Esophagus muscularis mucosa (tissue), 4 donors: Measurements from ENCODE around the gene CUL4A. TPM values are rescaled to one million over a fixed set of nuclear protein-coding genes. Genes with fewer than 3 reads are reported as not detected.
A peak's percentile ranks its signal among the peaks of the same experiment; 100 is the strongest.

Source experiments
- DNase-seq: peaks from one replicate; pipeline ENCODE4 v3.0.0-alpha.2; 2017; ENCODE audit errors: extremely low spot score
- H3K27ac ChIP-seq, 4 donors: fragments of 200-600 bp; sonication (generic); replicated peaks in 1 of 4; 1 replicate in 3 of 4; 2 replicates in 1 of 4; pipeline ENCODE4 v1.5.1; 2016 to 2019; ENCODE audit warnings: mild to moderate bottlenecking in 1 of 4
- H3K27me3 ChIP-seq, 4 donors: fragments of 200-600 bp; sonication (generic); one replicate each; pipeline versions ENCODE4 v1.5.1 to v1.6.0; 2016 to 2019
- H3K36me3 ChIP-seq, 4 donors: fragments of 200-600 bp; sonication (generic); one replicate each; pipeline ENCODE4 v1.5.1; 2016 to 2019
- H3K4me1 ChIP-seq, 4 donors: fragments of 200-600 bp; sonication (generic); one replicate each; pipeline ENCODE4 v1.5.1; 2016 to 2019
- H3K4me3 ChIP-seq, 4 donors: fragments of 200-600 bp; sonication (generic); 1 replicate in 2 of 4; 2 replicates in 2 of 4; pipeline ENCODE4 v1.5.1; 2016 to 2019; ENCODE audit warnings: mild to moderate bottlenecking in 4 of 4, moderate library complexity in 1 of 4
- H3K9me3 ChIP-seq, 4 donors: fragments of 200-600 bp; sonication (generic); 1 replicate in 3 of 4; 2 replicates in 1 of 4; pipeline ENCODE4 v1.5.1; 2016 to 2019
- EP300 ChIP-seq: sonication (generic); formaldehyde crosslinking; IDR thresholded peaks from one replicate; pipeline ENCODE4 v1.6.1; 2017; ENCODE audit warnings: antibody characterized with exemption
- POLR2A ChIP-seq: fragments of 450-650 bp; IDR thresholded peaks from one replicate; pipeline ENCODE4 v1.6.1; 2017; ENCODE audit warnings: antibody characterized with exemption, moderate library complexity, mild to moderate bottlenecking, low read depth
- POLR2AphosphoS5 ChIP-seq, 2 donors: sonication (generic); formaldehyde crosslinking; IDR thresholded peaks; one replicate each; pipeline ENCODE4 v1.6.1; 2017; ENCODE audit warnings: antibody characterized with exemption in 2 of 2
- WGBS: methylation state at CpG from one replicate; pipeline ENCODE4 v1.1.5; 2018; 5-methylcytosine and 5-hydroxymethylcytosine counted together
- intact Hi-C: fragments of 100-400 bp; cut with DNase I; formaldehyde crosslinking; loops from one replicate; pipeline ENCODE4 v1.15.1; 2023
- total RNA-seq, 4 donors: library from RNA; depleted of rRNA; stranded (reverse); fragments of >200 nt; gene quantifications; one replicate each; pipeline versions ENCODE4 v1.1.0 to v1.2.1, GENCODE V29; 2016
- TF ChIP-seq, protein P1 (sequence below), 3 experiments: fragments of 200-600 bp in 2 of 3; fragments of 450-650 bp in 1 of 3; sonication (generic) in 2 of 3; IDR thresholded peaks; one replicate each; pipeline ENCODE4 v1.5.1; 2017 to 2019; ENCODE audit warnings: antibody characterized with exemption in 3 of 3, mild to moderate bottlenecking in 2 of 3, moderate library complexity in 1 of 3

The CUL4A gene
- total RNA-seq, 4 donors from 2014 or later: 93.4 to 154 (median 122) TPM

GRCh38 chr13:113298043-113298945 is 88.9 kb downstream of the CUL4A start:
- intact Hi-C loops: loop anchor here (5.0 to 10.0 kb wide), 3 partner anchors 67 to 97 kb away; partner anchors contain the start of genes CUL4A, GRTP1 and PCID2
- Histone ChIP-seq H3K4me1 (peaks cover 21 to 52% (median 37%) of the 10 kb centered on the region in 4 donors), H3K27ac (peak overlapping the region; percentile 86 to 94 (median 90)), H3K27me3 (no peaks in the 10 kb centered on the region), H3K36me3 (peaks cover 0 to 5% (median 0%) of the 10 kb centered on the region in 4 donors), H3K9me3 (peaks cover 0 to 7% (median 0%) of the 10 kb centered on the region in 4 donors), H3K4me3 (peak overlapping the region; percentile 91 to 99 (median 98))
- TF ChIP-seq, protein P1, sequence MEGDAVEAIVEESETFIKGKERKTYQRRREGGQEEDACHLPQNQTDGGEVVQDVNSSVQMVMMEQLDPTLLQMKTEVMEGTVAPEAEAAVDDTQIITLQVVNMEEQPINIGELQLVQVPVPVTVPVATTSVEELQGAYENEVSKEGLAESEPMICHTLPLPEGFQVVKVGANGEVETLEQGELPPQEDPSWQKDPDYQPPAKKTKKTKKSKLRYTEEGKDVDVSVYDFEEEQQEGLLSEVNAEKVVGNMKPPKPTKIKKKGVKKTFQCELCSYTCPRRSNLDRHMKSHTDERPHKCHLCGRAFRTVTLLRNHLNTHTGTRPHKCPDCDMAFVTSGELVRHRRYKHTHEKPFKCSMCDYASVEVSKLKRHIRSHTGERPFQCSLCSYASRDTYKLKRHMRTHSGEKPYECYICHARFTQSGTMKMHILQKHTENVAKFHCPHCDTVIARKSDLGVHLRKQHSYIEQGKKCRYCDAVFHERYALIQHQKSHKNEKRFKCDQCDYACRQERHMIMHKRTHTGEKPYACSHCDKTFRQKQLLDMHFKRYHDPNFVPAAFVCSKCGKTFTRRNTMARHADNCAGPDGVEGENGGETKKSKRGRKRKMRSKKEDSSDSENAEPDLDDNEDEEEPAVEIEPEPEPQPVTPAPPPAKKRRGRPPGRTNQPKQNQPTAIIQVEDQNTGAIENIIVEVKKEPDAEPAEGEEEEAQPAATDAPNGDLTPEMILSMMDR (IDR thresholded peaks at IDR 0.05): no peak
- no peak for TF ChIP-seq POLR2AphosphoS5 (IDR thresholded peaks at IDR 0.05)
- no peak for TF ChIP-seq POLR2A
- TF ChIP-seq EP300: no peak
- 36% methylated on average over 18 of the region's 19 CpGs for WGBS
- DNase-seq: no peak

- no peak for DNase-seq
- 89% methylated on average over 7 of the region's 7 CpGs for WGBS
- no peak overlapping the region for H3K4me3 ChIP-seq
- intact Hi-C loops: loop anchor here (5.0 to 10.0 kb wide), 3 partner anchors 65 to 95 kb away; partner anchors contain the start of genes CUL4A, GRTP1 and PCID2
- peaks cover 21 to 64% (median 41%) of the 10 kb centered on the region in 4 donors for H3K4me1 ChIP-seq
- TF ChIP-seq, protein P1 (IDR thresholded peaks at IDR 0.05): no peak
- TF ChIP-seq POLR2AphosphoS5 (IDR thresholded peaks at IDR 0.05): no peak
- no peak for TF ChIP-seq POLR2A
- TF ChIP-seq EP300: no peak
- no peak overlapping the region for H3K27ac ChIP-seq
- peaks cover 0 to 9% (median 0%) of the 10 kb centered on the region in 4 donors for H3K36me3 ChIP-seq
- no peaks in the 10 kb centered on the region for H3K27me3 ChIP-seq
- peaks cover 0 to 7% (median 0%) of the 10 kb centered on the region in 4 donors for H3K9me3 ChIP-seq
These were observed 90.5 kb downstream of the CUL4A start for GRCh38 chr13:113299951-113300350.

GRCh38 chr13:113302986-113303385 is 93.6 kb downstream of the CUL4A start:
- DNase-seq: no peak
- H3K4me3 ChIP-seq: no peak overlapping the region
- intact Hi-C loops: no loop called here
- TF ChIP-seq POLR2AphosphoS5 (IDR thresholded peaks at IDR 0.05) (no peak), POLR2A (no peak), EP300 (no peak)
- TF ChIP-seq, protein P1 (IDR thresholded peaks at IDR 0.05): no peak
- H3K27ac ChIP-seq: no peak overlapping the region
- H3K4me1 ChIP-seq: peaks cover 8 to 46% (median 27%) of the 10 kb centered on the region in 4 donors
- WGBS: 76% methylated on average over 6 of the region's 7 CpGs
- peaks cover 0 to 19% (median 4%) of the 10 kb centered on the region in 4 donors for H3K36me3 ChIP-seq
- no peaks in the 10 kb centered on the region for H3K9me3 ChIP-seq
- no peaks in the 10 kb centered on the region for H3K27me3 ChIP-seq

- Histone ChIP-seq H3K36me3 (peaks cover 0 to 19% (median 4%) of the 10 kb centered on the region in 4 donors), H3K27me3 (no peaks in the 10 kb centered on the region), H3K27ac (no peak overlapping the region), H3K4me3 (no peak overlapping the region), H3K4me1 (peaks cover 0 to 35% (median 16%) of the 10 kb centered on the region in 4 donors), H3K9me3 (no peaks in the 10 kb centered on the region)
- 93% methylated on average over 6 of the region's 7 CpGs for WGBS
- DNase-seq: no peak
- TF ChIP-seq, protein P1 (IDR thresholded peaks at IDR 0.05): no peak
- no peak for TF ChIP-seq POLR2AphosphoS5 (IDR thresholded peaks at IDR 0.05)
- TF ChIP-seq POLR2A: no peak
- TF ChIP-seq EP300: no peak
- intact Hi-C loops: no loop called here
These were observed 94.7 kb downstream of the CUL4A start for GRCh38 chr13:113304121-113304520.
